Muscle layer of colon (tissue), 2 donors: ENCODE data around the gene CHRNB4.

Experiments used
- H3K27ac ChIP-seq: one replicate; pipeline ENCODE4 v1.7.0; 2013; ENCODE audit warnings: low read depth, mild to moderate bottlenecking, low read length, moderate library complexity
- H3K27me3 ChIP-seq, 2 donors: one replicate each; pipeline ENCODE4 v1.7.0; 2013; ENCODE audit warnings: low read length in 2 of 2, mild to moderate bottlenecking in 2 of 2; ENCODE audit not compliant: insufficient read depth in 2 of 2, control insufficient read depth in 1 of 2
- H3K36me3 ChIP-seq: one replicate; pipeline ENCODE4 v1.7.0; 2013; ENCODE audit warnings: mild to moderate bottlenecking, low read length; ENCODE audit not compliant: insufficient read depth
- H3K4me1 ChIP-seq: one replicate; pipeline ENCODE4 v1.7.0; 2013; ENCODE audit warnings: mild to moderate bottlenecking, low read length; ENCODE audit not compliant: insufficient read depth
- H3K4me3 ChIP-seq, 2 donors: one replicate each; pipeline ENCODE4 v1.7.0; 2013; ENCODE audit warnings: low read length in 2 of 2, low read depth in 1 of 2, mild to moderate bottlenecking in 1 of 2, moderate library complexity in 1 of 2
- H3K9ac ChIP-seq: one replicate; pipeline ENCODE4 v1.7.0; 2013; ENCODE audit warnings: low read length
- H3K9me3 ChIP-seq: one replicate; pipeline ENCODE4 v1.7.0; 2013; ENCODE audit warnings: mild to moderate bottlenecking, low read length
- donor health status: abdominal sarcoma.
- donor health status: Adenocarcinoma of cecum.

The CHRNB4 gene

GRCh38 chr15:78604420-78604819, 36.6 kb downstream of the CHRNB4 start:
- Histone ChIP-seq H3K27me3 (no peaks in the 10 kb centered on the region), H3K9me3 (no peaks in the 10 kb centered on the region), H3K4me3 (no peak overlapping the region)

DNA sequence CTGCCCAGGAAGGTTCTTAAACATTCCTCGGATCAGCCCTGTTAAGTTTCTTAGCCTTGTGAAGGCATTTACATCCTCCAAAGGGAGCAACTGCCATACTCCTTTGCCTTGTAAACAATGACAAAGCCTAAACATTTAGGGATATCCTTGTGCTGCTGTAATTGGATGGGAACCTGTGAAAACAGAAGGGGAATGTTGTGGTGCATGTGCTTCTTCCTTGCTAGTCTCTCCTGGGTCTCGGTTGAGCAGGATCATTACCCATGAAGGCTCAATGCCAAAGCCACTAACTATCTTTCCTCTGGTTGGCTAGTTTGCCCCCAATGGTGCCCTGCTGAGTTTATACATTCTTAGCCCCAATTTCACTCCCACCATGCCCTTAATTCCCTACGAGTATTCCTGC, 37.5 kb downstream of the CHRNB4 start:
- H3K4me1 ChIP-seq, result no peaks in the 10 kb centered on the region
- H3K36me3 ChIP-seq, result no peaks in the 10 kb centered on the region
- no peaks in the 10 kb centered on the region for H3K9me3 ChIP-seq
- no peak overlapping the region for H3K27ac ChIP-seq
- H3K9ac ChIP-seq, result no peak overlapping the region
- H3K27me3 ChIP-seq, result no peaks in the 10 kb centered on the region
- no peak overlapping the region for H3K4me3 ChIP-seq

More at GRCh38 chr15:78604420-78604819, 36.6 kb downstream of the CHRNB4 start:
- H3K9ac ChIP-seq, result no peak overlapping the region
- no peaks in the 10 kb centered on the region for H3K4me1 ChIP-seq
- H3K36me3 ChIP-seq, result no peaks in the 10 kb centered on the region
- H3K27ac ChIP-seq, result no peak overlapping the region

- no peaks in the 10 kb centered on the region for H3K36me3 ChIP-seq
- no peak overlapping the region for H3K27ac ChIP-seq
- H3K27me3 ChIP-seq, result no peaks in the 10 kb centered on the region
- H3K4me1 ChIP-seq, result no peaks in the 10 kb centered on the region
- H3K9me3 ChIP-seq, result no peaks in the 10 kb centered on the region
- H3K9ac ChIP-seq, result no peak overlapping the region
- H3K4me3 ChIP-seq, result no peak overlapping the region
Observed at GRCh38 chr15:78599189-78599588, 41.8 kb downstream of the CHRNB4 start.

DNA sequence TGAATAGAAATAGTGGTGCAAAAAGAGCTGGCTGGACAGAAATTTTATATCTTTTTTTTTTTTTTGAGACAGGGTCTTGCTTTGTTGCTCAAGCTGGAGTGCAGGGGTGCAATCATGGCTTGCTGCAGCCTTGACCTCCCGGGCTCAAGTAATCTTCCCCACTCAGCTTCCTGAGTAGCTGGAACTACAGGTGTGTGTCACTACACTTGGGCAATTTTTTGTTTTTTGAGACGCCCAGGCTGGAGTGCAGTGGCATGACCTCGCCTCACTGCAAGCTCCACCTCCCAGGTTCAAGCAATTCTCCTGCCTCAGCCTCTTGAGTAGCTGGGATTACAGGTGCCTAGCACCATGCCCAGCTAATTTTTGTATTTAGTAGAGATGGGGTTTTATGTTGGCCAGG, 42.7 kb downstream of the CHRNB4 start:
- Histone ChIP-seq H3K4me3 (no peak overlapping the region), H3K9ac (no peak overlapping the region), H3K27ac (no peak overlapping the region), H3K9me3 (no peaks in the 10 kb centered on the region), H3K36me3 (no peaks in the 10 kb centered on the region), H3K27me3 (no peaks in the 10 kb centered on the region), H3K4me1 (no peaks in the 10 kb centered on the region)

DNA sequence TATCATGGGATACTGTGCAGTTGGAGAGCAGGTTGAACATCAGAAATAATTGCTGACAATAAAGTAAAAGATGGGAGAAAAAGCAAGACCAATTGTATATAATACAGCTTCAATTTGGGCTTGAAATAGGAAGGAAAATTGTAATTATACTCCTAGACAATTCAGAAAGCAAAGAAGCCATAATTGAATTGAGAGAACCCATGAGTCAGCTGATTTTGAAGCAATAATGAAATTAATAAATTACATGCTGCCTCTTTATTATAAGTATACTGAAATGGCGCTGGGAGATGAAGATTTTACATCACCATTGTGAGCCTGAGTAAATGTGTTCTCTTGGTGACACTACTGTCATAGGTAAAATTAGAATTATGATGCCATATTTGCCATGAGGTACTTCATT, 43.4 kb downstream of the CHRNB4 start:
- H3K27ac ChIP-seq, result no peak overlapping the region
- H3K4me3 ChIP-seq, result no peak overlapping the region
- H3K36me3 ChIP-seq, result no peaks in the 10 kb centered on the region
- no peaks in the 10 kb centered on the region for H3K9me3 ChIP-seq
- H3K4me1 ChIP-seq, result no peaks in the 10 kb centered on the region
- H3K9ac ChIP-seq, result no peak overlapping the region
- H3K27me3 ChIP-seq, result no peaks in the 10 kb centered on the region

GRCh38 chr15:78574944-78575343, 66.1 kb downstream of the CHRNB4 start:
- H3K27me3 ChIP-seq, result no peaks in the 10 kb centered on the region
- H3K4me3 ChIP-seq, result no peak overlapping the region
- H3K27ac ChIP-seq, result no peak overlapping the region
- H3K36me3 ChIP-seq, result no peaks in the 10 kb centered on the region
- H3K4me1 ChIP-seq, result no peaks in the 10 kb centered on the region
- H3K9me3 ChIP-seq, result no peaks in the 10 kb centered on the region
- H3K9ac ChIP-seq, result no peak overlapping the region
